Colonic mucosa (tissue), 4 donors: Measurements from ENCODE around the gene PCDHA11. TPM values are rescaled to one million over a fixed set of nuclear protein-coding genes. Genes with fewer than 3 reads are reported as not detected.
"Not testable (repeated sequence)": the region's sequence is repeated elsewhere in the genome, so short reads cannot be mapped to it uniquely, and the experiment has no call there.

Source experiments
- DNase-seq: peaks from one replicate; pipeline ENCODE4 v3.0.0-alpha.2; 2020
- H3K27ac ChIP-seq: fragments of 200-600 bp; one replicate; pipeline ENCODE4 v1.8.0; 2021
- H3K27me3 ChIP-seq: fragments of 200-600 bp; one replicate; pipeline ENCODE4 v1.8.0; 2021
- H3K36me3 ChIP-seq: fragments of 200-600 bp; one replicate; pipeline ENCODE4 v1.8.0; 2021
- H3K4me1 ChIP-seq: fragments of 200-600 bp; one replicate; pipeline ENCODE4 v1.8.0; 2021; ENCODE audit warnings: mild to moderate bottlenecking
- H3K4me3 ChIP-seq: fragments of 200-600 bp; one replicate; pipeline ENCODE4 v1.8.0; 2021
- H3K9ac ChIP-seq, 2 donors: one replicate each; pipeline ENCODE4 v1.7.0; 2013; ENCODE audit warnings: control low read depth in 2 of 2, low read depth in 2 of 2, low read length in 2 of 2
- H3K9me3 ChIP-seq: fragments of 200-600 bp; one replicate; pipeline ENCODE4 v1.8.0; 2021
- intact Hi-C: fragments of 100-400 bp; cut with DNase I; formaldehyde crosslinking; loops from one replicate; pipeline ENCODE4 v1.14.1; 2022
- total RNA-seq, 2 donors: library from RNA; stranded (reverse); fragmentation: NEBNext Ultra II Directional in 1 of 2; extraction: Animal tissue kit (Norgen Biotek cat#: 25700) in 1 of 2; gene quantifications; one replicate each; pipeline ENCODE4 v1.2.1, GENCODE V29; 2021
- TF ChIP-seq, protein P1 (sequence below): fragments of 200-600 bp; IDR thresholded peaks from one replicate; pipeline ENCODE4 v1.8.0; 2022; ENCODE audit warnings: antibody characterized with exemption, mild to moderate bottlenecking
- donor health status: healthy.
- donor health status: DM: no; HTN: no; CAD: no.
- donor health status: DM: no; HTN: no; CAD: no.

Gene PCDHA11
- total RNA-seq, 2 donors from 2014 or later: not detected

DNA sequence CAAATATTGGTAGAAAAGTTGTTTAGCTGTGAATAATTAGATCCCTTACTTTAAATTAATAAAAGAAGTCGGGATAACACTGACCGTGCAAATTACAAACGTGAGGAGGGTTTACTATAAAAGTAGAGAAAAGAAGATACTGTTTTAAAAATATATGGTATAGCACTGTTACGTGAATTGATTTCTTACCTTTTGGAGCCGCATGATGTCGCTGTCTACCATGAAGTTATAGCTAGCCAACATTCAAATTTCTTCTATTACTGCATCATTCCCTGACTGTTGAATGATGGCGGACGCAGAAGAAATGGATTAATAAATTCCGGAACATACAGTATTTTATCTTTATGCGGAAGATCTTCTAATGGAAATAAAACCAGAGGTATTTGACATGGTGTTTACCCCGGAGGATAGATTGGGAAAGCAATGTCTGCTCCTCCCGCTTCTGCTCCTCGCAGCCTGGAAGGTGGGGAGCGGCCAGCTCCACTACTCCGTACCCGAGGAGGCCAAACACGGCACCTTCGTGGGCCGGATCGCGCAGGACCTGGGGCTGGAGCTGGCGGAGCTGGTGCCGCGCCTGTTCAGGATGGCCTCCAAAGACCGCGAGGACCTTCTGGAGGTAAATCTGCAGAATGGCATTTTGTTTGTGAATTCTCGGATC, 40.9 kb upstream of the PCDHA11 start, which contains the start of gene PCDHA6:
Gene PCDHA6, plus strand, starts transcription at position 257 of the 658 bp plus-strand sequence. Its CDS starts 132 bp downstream, at position 389.
- Histone ChIP-seq H3K9me3 (peaks cover 2% of the 10 kb centered on the region), H3K36me3 (no peaks in the 10 kb centered on the region), H3K4me1 (no peaks in the 10 kb centered on the region), H3K4me3 (no peak within 1 kb of the TSS), H3K27ac (no peak within 1 kb of the TSS), H3K9ac (no peak within 1 kb of the TSS), H3K27me3 (no peaks in the 10 kb centered on the region)
- TF ChIP-seq, protein P1, sequence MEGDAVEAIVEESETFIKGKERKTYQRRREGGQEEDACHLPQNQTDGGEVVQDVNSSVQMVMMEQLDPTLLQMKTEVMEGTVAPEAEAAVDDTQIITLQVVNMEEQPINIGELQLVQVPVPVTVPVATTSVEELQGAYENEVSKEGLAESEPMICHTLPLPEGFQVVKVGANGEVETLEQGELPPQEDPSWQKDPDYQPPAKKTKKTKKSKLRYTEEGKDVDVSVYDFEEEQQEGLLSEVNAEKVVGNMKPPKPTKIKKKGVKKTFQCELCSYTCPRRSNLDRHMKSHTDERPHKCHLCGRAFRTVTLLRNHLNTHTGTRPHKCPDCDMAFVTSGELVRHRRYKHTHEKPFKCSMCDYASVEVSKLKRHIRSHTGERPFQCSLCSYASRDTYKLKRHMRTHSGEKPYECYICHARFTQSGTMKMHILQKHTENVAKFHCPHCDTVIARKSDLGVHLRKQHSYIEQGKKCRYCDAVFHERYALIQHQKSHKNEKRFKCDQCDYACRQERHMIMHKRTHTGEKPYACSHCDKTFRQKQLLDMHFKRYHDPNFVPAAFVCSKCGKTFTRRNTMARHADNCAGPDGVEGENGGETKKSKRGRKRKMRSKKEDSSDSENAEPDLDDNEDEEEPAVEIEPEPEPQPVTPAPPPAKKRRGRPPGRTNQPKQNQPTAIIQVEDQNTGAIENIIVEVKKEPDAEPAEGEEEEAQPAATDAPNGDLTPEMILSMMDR: no peak
- no peak for DNase-seq
- intact Hi-C loops: no loop called here

DNA sequence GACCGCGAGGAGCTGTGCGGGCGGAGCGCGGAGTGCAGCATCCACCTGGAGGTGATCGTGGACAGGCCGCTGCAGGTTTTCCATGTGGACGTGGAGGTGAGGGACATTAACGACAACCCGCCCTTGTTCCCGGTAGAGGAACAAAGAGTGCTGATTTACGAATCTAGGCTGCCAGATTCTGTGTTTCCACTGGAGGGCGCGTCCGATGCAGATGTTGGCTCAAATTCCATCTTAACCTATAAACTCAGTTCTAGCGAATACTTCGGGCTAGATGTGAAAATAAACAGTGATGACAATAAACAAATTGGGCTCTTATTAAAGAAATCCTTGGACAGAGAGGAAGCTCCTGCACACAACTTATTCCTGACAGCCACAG, 40.4 kb upstream of the PCDHA11 start:
- Histone ChIP-seq H3K27ac (no peak overlapping the region), H3K4me1 (no peaks in the 10 kb centered on the region), H3K9me3 (peaks cover 2% of the 10 kb centered on the region), H3K9ac (no peak overlapping the region), H3K4me3 (no peak overlapping the region), H3K27me3 (no peaks in the 10 kb centered on the region), H3K36me3 (no peaks in the 10 kb centered on the region)
- TF ChIP-seq, protein P1: no peak
- DNase-seq: no peak
- intact Hi-C loops: no loop called here

DNA sequence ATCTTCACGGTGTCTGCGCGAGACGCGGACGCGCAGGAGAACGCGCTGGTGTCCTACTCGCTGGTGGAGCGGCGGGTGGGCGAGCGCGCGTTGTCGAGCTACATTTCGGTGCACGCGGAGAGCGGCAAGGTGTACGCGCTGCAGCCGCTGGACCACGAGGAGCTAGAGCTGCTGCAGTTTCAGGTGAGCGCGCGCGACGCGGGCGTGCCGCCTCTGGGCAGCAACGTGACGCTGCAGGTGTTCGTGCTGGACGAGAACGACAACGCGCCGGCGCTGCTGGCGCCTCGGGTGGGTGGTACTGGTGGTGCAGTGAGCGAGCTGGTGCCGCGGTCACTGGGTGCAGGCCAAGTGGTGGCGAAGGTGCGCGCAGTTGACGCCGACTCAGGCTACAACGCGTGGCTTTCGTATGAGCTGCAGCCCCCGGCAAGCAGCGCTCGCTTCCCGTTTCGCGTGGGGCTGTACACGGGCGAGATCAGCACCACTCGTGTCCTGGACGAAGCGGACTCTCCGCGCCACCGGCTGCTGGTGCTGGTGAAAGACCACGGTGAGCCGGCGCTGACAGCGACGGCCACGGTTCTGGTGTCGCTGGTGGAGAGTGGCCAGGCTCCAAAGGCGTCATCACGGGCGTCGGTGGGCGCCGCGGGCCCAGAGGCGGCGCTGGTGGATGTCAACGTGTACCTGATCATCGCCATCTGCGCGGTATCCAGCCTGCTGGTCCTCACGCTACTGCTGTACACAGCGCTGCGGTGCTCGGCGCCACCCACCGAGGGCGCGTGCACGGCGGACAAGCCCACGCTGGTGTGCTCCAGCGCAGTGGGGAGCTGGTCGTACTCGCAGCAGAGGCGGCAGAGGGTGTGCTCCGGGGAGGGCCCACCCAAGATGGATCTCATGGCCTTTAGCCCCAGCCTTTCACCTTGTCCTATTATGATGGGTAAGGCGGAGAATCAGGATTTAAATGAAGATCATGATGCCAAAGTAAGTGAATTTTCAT, 39.0 kb upstream of the PCDHA11 start:
- H3K27ac ChIP-seq, H3K9me3 ChIP-seq, H3K36me3 ChIP-seq, H3K4me1 ChIP-seq, H3K9ac ChIP-seq, H3K27me3 ChIP-seq, DNase-seq, intact Hi-C loops, H3K4me3 ChIP-seq: not testable (repeated sequence)

DNA sequence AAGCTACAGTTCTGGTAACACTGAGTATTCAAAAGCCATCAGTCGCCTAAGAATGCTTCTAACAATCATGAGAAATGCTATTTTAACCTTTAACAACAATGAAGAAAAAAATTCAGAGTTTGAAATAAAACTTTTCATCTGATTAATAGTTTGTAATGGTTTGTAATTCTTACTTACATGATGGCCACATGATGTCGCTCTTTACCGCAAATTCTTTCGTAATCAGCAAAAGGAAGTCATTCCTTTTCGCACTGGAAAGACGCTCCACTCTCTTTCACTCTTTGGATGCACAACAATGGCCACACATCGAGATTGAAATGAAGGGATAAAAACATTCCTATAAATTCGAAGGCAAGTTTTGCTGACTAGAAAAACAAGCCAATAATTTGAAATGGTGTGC, 34.8 kb upstream of the PCDHA11 start, which contains the start of gene PCDHA7:
Gene PCDHA7, plus strand, starts transcription at position 277 of the 400 bp plus-strand sequence. Its CDS starts 115 bp downstream, at position 392.
- no peaks in the 10 kb centered on the region for H3K27me3 ChIP-seq
- no peak within 1 kb of the TSS for H3K27ac ChIP-seq
- TF ChIP-seq, protein P1: no peak
- intact Hi-C loops: no loop called here
- H3K4me3 ChIP-seq: no peak within 1 kb of the TSS
- H3K9ac ChIP-seq: no peak within 1 kb of the TSS
- H3K9me3 ChIP-seq: no peaks in the 10 kb centered on the region
- no peak for DNase-seq
- H3K36me3 ChIP-seq: no peaks in the 10 kb centered on the region
- H3K4me1 ChIP-seq: no peaks in the 10 kb centered on the region

DNA sequence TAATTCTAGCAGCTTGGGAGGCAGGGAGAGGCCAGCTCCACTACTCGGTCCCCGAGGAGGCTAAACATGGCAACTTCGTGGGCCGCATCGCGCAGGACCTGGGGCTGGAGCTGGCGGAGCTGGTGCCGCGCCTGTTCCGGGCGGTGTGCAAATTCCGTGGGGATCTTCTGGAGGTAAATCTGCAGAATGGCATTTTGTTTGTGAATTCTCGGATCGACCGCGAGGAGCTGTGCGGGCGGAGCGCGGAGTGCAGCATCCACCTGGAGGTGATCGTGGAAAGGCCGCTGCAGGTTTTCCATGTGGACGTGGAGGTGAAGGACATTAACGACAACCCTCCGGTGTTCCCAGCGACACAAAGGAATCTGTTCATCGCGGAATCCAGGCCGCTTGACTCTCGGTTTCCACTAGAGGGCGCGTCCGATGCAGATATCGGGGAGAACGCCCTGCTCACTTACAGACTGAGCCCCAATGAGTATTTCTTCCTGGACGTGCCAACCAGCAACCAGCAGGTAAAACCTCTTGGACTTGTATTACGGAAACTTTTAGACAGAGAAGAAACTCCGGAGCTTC, 34.2 kb upstream of the PCDHA11 start:
- H3K9me3 ChIP-seq, H3K36me3 ChIP-seq, H3K27me3 ChIP-seq, DNase-seq, H3K4me3 ChIP-seq, H3K9ac ChIP-seq, intact Hi-C loops, H3K27ac ChIP-seq, H3K4me1 ChIP-seq: not testable (repeated sequence)
